ENCODE data around the gene ATF7.
A peak's percentile ranks its signal among the peaks of the same experiment; 100 is the strongest.

ATF7 gene

DNA sequence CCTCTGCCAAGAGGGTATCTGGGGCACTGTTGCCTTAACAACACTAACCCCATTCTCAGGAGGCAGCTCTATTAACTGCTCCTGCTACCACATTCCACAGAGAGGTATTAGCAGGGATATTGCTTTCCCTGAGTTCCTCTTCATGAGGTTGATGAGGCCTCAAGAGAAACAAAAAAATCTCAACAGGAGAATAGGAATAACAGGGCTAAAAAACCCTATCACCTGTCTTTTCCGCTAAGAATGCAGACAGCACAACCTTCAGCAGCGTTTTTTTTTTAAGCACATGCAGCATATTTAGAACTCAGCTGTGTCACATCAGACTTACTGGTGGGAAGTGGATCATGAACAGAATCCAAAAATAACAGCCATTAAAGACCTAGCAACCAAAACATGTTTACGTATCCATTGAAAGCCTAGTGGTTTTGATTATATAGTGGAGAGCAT is 29.2 kb downstream of the ATF7 start:
- no peak for DNase-seq (ENCODE audit: low read depth)

DNA sequence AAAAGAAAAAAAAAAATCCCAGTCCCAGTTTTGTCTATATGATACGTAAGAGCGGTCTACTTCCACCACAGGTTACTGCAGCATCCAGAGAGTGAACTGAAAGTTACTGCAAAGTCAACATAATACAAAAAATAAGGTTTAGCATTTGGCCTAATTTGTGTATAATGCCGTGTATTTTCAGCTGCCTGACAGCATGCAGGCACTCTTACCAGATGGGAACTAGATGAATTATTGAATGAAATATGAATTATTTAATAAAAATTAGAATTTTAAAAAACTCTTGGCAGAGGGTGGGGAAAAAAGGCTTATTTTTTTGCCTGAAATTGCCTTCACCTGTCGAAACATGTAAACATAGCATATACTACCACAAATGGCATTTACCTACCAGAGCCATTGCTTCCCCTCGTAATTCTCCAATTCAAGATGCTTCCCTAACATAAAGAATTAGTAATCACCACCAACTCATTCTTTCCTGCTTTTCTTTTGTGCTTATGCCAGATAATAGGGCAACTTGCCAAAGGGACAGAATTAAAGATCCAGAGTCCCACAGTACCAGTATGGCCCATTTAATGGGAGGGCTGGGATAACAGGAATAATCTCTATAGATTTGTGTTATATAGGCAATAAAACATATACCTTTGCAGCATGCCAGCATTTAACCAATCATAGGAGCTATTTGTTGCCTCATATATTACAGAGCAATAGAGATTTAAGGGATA is 31.1 kb downstream of the ATF7 start:
- no peak for DNase-seq (ENCODE audit: low read depth)

DNA sequence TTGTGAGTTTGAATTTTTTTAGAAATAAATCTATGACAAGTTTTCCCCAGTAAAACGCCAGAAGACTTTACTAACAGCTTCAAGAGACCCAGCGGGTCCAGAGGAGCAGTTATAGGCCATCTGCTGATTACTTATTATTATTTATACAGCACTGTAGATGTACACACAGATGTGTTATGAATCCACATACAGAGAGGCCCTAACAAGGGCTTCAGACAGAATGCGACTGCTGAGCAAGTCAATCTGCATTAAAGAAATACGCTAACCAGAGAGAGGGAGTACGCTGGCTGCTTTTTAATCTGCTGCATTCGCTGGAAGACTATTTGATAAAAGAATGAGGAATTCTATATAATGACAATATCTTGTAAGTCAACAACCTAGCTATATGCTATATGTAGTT is 32.5 kb downstream of the ATF7 start:
- DNase-seq (ENCODE audit: low read depth), result no peak

DNA sequence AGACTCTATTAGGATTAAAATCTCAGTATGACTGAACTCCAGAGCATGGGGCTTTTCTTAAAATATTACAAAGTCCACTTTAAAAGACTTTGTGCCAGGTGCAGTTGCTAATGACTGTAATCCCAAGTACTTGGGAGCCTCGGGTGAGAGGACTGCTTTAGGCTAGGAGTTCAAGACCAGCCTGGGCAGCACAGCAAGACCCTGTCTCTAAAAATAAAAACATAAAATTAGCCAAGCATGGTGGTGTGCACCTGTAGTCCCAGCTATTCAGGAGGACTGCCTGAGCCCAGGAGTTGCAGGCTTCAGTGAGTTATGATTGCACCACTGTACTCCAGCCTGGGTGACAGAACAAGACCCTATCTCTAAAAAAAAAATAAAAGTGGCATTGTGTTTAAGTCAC is 33.2 kb downstream of the ATF7 start:
- DNase-seq (ENCODE audit: low read depth), result no peak

DNA sequence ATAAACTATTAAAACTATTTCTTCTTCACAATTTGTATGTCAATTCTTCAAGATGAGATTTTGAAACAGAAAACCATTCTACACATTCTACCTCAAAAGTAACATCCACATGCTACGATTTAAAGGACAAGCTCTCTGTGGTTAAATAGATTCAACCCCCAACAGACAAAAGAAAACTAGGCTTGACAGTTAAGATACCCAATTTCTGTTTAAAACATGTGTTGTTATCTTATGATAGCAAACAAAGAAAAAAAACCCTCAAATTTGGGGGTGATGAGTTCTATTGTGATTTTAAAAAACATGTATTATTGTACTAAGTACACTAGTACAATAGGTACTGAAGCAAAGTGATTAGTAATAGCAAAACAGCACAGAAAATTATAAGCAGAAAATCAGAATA is 33.8 kb downstream of the ATF7 start:
- no peak for DNase-seq (ENCODE audit: low read depth)

DNA sequence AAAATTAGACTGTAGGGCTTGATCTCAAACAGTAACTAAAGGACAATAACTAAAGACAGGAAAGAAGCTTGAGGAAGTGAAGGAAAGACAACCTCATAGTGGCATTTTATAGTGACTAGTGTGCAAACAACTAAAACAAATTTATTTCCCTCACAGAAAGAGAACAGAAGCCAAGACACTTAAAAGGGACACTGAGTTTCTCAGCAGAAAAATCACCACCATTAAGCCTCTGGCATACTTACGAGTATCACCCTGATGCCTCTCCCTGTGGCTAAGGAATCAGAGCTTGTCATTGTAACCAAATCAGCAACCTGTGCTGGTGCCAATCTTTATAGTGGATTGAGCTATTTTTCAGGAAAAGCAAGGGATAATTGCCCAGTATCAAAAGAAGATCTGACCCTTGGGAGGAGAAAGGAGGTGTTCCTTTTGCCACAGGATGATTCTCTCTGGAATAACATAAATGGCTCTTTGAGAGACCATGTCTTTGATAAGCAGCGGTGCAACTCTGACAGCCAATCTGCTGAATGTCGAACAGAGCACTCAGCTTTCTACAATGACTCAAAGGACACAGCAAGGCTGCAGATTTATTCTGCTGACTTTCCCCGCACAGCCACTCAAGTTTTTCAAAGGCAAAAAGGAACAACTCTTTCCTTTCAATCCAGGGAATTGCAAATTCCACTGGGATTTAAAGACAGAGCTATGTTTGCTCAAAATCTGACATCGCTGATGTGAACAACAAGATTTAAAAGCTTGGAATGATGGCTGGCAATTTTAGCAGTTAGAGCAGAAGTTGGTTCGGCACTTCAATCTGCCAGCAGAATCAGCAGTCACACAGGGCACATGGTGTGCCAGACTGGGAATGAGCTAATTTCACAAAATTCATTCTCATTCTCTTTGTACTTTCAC is 34.6 kb downstream of the ATF7 start:
- DNase-seq (ENCODE audit: low read depth), result no peak

DNA sequence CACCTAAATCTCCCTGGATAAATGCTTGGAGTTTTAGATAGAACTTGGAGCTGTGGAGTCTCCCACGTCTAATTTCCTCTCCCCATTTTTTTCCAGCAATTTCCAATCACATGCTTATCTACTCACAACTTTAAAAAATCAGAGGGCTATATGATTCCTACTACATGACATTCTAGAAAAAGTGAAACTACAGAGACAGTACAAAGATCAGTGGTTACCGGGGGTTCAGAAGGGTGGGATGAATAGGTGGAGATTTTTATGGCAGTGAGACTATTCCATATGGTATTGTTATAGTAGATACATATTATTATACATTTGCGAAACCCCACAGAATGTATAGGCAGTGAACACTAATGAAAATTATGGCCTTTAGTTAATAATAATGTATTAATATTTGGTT is 35.5 kb downstream of the ATF7 start:
- DNase-seq (ENCODE audit: low read depth), result no peak

DNA sequence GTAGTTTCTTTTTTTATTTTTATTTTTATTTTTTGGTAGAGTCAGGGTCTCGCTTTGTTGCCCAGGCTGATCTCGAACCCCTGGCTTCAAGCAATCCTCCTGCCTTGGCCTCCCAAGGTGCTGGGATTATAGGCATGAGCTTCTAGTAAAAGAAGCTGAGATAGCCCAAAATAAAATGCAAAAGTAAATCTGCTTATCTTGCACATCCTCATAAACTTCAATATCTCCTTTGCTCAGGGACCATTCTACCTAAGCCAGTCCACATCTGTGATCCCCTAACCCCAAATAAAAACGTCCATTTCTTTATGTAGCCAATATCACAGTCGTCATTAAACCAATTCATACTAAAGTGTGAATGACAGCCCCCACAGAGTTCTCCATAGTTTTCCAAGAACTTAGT is 36.3 kb downstream of the ATF7 start:
- no peak for DNase-seq (ENCODE audit: low read depth)

DNA sequence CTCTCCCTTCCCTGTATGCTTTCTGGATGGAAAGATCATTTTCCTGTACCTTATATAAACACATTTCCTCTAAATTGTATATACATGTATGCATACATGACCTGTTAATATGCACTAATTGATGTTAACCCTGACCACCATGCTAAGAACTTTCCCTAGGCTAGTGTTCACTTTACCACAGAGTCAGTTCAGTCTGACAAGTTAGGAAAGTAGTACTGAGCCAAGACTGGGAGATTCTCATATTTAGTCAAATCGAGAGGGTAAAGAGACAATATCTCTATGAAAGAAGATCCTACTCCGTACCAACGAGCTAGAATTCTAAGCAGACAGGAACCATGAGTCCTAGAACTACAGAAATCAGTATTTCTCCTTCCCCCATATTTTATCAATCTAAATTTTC is 36.8 kb downstream of the ATF7 start:
- DNase-seq (ENCODE audit: low read depth), result no peak

DNA sequence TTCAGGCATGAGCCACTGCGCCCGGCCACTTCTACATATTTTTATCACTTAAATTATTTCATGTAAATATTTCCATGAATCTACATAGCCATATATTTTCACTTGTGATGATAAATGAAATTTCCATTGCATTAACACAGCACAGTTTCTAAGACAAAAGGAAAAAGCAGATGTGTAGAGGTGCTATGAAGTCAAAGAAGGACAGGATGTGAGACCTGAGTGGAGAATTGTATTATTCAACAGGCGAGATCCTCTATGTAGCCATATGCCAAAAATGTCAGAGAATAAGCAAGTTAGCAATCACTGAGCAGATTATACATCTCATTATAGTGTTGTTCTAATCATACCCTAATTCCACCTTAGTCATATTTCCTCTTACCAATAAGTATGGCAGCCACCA is 38.1 kb downstream of the ATF7 start:
- no peak for DNase-seq (ENCODE audit: low read depth)

DNA sequence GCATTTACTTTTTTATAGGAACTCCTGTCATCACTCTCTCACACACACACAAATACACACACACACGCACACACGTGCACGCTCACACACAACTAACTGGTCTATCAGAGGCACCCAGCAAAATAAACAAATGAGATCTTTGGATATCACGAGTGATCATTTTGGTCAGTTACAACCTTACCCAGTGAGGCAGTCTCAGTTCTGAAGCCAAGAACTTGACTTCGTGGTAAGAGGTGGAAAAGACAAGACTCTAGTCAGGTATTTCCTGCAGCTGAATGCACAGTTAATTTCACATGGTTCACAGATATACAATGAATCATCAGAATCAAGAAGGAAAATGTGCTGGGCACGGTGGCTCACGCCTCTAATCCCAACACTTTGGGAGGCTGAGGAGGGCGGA is 39.4 kb downstream of the ATF7 start:
- DNase-seq (ENCODE audit: low read depth), result no peak

DNA sequence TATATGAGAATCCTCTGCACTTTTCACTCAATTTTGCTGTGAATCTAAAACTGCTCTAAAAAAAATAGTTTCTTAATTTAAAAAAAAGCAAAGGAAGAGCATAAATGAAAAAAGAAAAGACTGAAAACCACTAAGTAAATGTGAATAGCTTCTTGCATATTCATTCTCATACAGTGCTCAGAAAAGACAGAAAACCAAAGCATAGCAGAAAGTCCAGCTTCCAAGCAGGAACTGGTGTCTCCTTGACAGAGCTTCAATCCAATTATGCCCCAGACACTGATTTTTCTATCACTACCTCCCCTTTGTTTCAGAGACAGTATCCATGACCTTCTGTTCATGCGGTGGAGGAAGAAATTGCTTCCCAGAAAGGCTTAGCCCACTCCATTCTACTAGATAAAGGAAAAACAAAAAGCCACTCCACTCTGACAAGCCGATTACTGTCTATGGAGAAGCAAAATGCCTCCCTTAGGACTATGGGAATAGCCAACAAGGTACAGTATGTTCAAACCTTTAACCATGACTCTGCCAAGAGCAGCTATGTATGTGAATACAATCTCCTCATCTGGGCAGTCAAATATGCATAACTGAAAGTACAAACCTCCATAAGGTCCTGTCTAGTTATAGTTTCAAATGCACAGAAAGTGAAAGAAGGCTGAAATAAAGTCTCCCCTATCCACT is 40.6 kb downstream of the ATF7 start:
- DNase-seq (ENCODE audit: low read depth), result no peak

DNA sequence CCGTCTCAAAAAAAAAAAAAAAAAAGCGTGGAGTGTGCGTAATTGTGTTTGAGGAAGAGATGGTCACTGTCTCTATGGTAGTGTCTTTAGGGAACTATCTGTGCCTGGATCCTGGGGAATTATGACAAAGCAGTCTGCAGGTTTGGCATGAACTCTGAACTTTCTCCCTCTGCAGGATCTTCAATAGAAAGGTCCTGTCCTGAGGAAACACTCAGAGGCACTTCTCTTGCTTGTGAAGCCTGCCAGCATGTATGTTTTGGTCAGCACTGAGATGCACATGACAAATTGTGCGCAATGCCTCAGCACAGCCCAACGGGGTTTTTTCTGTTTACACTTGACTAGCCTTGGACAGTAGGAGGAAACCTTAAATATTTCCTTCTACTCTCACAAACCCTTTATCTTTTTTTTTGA is 46.6 kb downstream of the ATF7 start:
- DNase-seq (ENCODE audit: low read depth), result no peak

DNA sequence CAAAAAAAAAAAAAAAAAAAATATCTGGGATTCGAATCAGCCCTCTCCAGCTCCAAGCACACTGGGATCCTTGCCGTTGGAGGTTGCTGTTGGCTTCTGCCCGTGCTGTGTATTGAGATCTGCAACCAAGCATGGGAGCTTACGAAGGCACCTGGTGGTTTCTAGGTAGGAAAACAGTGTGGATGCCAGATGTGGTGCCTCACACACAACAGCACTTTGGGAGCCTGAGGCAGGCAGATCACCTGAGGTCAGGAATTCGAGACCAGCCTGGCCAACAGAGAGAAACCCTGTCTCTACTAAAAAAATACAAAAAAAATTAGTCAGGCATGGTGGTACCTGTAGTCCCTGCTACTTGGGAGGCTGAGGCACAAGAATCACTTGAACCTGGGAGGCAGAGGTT is 47.4 kb downstream of the ATF7 start:
- no peak for DNase-seq (ENCODE audit: low read depth)

DNA sequence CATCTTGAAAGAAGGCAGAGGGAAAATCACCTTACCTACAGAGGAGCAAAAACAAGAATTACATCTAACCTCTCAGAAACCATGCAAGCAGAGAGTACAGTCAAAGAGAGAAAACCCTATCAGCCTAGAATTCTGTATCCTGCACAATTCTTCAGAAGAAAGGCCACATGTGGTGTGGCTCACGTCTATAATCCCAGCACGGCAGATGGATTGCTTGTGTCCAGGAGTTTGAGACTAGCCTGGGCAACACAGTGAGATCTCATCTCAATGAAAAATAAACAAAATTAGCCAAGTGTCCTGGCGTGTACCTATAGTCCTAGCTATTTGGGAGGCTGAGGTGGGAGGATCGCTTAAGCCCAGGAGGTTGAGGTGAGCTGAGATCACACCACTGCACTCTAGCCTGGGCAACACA is 48.2 kb downstream of the ATF7 start:
- DNase-seq (ENCODE audit: low read depth), result no peak

DNA sequence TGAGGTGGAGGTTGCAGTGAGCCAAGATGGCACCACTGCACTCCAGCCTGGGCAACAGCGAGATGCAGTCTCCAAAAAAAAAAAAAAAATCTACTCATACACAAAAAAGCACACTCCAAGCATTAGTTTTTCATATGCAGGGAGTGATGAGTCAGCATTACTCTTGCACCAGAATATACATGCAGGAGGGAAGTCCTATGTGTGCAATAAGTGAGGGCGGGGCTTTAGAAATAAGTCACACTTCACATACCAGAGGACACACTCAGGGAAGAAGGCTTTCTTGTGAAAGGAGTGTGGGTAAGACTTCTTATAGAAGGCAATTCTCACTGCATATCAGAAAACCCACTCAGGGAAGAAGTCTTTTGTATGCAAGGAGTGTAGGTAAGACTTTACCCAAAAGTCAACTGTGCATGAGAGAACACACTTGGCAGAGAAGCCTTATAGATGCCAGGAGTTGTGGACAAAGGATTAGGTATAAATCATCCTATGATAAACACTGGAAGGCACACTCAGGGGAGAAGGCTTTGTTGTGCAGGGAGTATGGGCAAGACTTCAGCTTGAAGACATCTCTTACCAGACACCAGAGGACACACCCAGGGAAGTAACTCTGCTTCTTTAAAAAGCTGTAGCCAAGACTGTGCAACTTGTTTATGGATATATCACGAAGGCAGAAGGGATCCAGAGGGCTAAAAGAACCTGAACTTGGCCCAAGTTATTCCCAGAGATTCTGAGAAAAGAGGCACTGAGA is 50.5 kb downstream of the ATF7 start:
- peak; percentile 84 for DNase-seq (ENCODE audit: low read depth)

DNA sequence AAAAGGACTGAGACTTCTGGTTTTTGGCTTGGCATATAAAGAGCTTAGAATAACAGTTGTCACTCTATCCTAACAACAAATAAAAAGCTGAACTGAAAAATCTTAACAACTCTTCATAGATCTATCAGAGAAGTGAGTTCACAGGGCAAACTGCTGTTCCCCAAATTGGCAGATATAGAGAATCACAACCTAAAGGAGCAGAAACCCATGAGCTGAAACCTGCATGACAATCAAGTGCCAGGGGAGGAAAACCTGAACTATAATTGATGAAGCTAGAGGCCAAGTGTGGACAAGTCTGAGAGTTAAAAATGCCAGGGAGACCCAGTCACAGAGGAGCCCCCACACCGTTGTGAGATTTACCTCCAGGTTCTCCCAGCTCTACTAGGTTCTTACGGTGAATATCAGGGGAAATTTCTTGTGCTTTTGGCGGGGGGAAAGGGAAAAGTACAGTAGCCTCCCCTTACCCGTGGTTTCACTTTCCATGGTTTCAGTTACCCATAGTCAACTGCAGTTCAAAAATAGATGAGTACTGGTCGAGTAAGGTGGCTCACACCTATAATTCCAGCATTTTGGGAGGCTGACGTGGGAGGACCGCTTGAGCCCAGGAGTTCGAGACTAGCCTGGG is 53.9 kb downstream of the ATF7 start:
- no peak for DNase-seq (ENCODE audit: low read depth)

DNA sequence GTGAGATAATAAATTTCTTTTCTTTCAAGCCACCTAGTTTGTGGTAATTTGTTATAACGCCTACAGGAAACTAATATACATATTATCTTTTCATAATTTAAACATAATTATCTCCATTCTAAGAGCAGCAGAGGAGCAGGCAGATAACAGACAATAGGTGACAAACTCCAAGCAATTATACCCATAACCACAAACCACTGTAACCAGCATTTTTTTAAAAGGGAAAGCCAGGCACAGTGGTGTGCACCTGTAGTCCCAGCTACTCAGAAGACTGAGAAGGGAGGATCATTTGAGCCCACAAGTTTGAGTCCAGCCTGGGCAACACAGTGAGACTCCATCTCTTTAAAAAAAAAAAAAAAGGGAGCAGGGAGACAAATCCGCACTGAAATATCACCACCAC is 54.9 kb downstream of the ATF7 start:
- no peak for DNase-seq (ENCODE audit: low read depth)

DNA sequence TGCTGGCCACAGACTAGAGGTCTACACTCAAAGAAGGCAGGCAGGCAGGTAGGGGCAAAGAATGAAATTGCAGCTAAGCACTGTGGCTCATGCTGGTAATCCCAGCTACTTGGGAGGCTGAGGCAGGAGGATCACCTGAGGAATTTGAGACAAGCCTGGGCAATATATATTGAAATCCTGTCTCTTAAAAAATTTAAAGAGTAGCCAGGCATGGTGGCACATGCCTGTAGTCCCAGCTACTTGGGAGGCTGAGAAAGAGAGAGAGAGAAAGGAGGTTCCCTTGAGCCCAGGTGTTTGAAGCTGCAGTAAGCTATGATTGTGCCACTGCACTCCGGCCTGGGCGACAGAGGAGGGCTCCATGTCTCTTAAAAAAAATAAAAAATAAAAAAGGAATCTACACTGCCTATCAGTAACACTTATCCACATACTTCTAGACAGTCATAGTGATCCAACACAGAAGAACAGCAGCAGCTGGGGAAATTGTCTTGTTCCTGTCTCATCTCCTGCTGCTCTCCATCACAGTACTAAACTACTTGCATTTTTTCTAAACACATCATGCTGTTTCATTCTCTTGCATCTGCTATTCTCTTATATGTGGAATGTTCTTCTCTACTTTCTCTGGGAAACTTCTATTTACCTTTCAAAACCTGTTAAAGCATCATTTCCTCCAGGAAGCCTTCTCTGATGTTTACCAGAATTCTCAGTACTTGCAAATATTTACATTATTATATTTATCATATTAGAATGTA is 57.2 kb downstream of the ATF7 start:
- peak; percentile 79 for DNase-seq (ENCODE audit: low read depth)

DNA sequence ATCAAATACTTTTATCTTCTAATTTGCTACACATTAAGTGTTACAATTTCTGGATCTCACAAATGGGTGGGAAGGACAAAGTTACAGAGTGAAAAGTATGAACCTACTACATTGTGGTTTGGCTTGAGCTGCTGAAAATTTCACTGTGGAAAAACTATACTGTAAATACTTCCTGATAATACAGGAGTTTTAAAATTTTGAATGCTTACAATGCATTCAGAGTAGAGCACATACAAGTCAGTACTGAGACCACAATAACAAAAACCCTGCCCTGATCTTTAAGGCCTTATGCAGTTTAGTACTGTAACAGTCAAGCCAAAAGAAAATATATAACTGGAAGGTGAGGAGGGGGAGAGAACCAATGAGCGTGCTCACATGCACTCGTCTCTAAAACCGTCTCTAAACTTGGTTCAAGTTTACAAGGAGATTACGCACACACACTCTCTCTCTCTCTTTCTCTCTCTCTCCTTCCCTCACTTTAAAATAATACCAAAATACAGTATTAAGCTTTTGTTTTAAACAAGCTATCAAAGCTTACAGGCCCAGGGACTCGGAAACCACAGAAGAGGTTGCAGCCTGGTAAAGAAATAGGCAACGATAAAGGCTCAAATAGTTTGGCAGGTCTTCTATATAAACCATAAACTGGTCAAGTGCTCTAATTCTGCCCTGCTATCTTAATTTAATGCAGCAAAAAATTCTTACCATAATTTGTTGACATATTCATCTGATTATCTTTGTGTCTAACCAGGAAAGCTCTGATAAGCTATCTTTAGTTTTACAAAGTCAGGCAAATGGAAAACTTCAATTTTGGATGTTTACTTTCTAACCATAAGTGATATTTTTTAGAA is 58.0 kb downstream of the ATF7 start:
- peak; percentile 60 for DNase-seq (ENCODE audit: low read depth)
